CD4-positive, alpha-beta T cell treated with Interferon alpha-2 for 1 hour (primary cell): ENCODE measurements around the gene SYNJ2.

ENCODE experiments used
- DNase-seq, 2 donors: peaks; one replicate each; pipeline ENCODE4 v3.0.0-alpha.2; 2020 to 2022

SYNJ2 gene

GRCh38 chr6:158064725-158065251, 83.1 kb downstream of the SYNJ2 start:
- DNase-seq: no peak

DNA sequence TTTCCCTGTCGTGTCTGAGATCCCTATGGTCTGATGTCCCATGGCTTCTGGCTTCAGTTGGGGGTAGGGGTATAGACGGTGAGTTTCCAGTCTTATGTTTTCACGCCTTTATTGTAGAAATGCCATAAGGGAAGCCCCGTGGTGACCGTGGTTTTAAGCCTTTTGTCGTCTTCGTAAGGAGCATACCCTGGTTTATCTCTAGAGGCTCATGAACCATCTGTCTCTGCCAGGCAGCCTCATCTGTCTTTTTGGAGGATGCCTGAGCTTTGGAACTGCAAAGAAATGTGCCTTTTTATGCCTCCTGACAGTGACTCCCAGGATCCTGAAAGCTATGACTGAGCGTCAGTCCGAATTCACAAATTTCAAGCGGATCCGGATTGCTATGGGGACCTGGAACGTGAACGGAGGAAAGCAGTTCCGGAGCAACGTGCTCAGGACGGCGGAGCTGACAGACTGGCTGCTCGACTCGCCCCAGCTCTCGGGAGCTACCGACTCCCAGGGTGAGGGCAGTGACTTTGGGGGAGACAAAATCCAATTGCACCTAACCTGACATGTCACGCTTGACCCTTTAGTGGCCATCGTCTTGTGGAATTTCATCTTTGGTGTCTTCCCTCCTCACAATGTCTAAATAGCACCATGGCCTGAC, 84.6 kb downstream of the SYNJ2 start:
- DNase-seq: no peak

DNA sequence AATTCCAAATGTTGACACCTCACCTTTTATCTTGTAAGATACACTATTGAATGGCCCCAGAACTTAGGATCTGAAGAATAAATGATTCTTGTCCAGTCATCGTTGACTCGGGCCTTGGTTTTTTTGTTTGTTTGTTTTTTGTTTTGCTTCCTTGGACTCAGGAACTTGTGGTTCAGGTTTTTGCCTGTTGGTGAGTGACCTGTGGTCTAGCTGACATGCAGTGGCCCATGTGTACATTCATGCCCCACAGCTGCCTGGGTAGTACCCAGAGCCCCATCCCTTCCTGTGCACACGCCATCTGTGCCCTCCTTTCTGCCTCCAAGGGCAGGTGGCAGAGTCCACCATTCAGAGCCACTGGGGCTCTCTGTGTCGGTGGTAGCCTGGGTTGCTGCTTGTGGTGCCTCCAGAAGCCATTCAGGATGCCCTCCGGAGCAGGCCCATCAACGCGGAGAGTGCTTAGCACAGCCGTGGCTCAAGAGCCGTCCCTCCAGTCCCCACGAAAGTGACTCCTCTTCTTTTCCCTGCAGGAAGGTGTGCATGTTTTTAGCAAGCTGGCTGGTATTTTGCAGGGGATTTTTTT, 85.9 kb downstream of the SYNJ2 start:
- DNase-seq: no peak

DNA sequence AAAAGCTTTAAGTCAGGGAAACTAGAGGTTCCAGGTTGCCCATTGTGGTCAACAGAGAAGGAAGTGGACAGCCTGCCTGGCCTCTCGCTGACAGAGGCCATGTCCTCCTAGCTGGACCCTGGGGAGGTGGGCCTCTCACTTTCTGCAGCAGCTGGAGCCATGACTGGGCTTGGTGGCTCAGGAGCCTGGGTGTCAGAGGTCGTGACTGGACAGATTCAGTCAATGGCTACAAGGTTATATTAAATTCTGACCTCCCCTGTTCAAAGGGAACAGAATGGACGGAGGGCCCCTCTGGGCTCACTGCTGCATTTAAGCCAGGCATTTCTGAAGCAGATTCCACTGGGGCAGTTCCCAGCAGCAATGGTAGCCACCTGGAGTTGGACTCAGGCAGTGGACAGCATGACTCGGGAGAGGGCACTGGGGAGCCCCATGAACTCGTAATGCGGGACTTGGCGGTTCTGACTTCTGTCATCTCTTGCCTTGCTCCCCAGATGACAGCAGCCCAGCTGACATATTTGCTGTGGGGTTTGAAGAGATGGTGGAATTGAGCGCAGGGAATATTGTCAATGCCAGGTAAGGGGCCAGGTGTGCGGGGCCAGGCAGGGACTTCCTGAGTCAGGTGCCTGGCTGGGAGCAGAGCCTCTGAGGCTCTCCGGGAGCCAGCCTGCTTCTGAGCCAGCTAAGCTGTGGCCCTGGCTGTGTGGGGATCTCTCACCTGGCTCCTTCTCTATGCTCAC, 86.7 kb downstream of the SYNJ2 start:
- DNase-seq: no peak

GRCh38 chr6:158068893-158069799, 87.5 kb downstream of the SYNJ2 start:
- DNase-seq: peak in 1 of 2 donors; percentile 11

GRCh38 chr6:158069800-158070195, 88.1 kb downstream of the SYNJ2 start:
- DNase-seq: no peak

GRCh38 chr6:158070513-158070912, 88.8 kb downstream of the SYNJ2 start:
- no peak for DNase-seq

GRCh38 chr6:158071121-158072082, 89.7 kb downstream of the SYNJ2 start:
- no peak for DNase-seq

DNA sequence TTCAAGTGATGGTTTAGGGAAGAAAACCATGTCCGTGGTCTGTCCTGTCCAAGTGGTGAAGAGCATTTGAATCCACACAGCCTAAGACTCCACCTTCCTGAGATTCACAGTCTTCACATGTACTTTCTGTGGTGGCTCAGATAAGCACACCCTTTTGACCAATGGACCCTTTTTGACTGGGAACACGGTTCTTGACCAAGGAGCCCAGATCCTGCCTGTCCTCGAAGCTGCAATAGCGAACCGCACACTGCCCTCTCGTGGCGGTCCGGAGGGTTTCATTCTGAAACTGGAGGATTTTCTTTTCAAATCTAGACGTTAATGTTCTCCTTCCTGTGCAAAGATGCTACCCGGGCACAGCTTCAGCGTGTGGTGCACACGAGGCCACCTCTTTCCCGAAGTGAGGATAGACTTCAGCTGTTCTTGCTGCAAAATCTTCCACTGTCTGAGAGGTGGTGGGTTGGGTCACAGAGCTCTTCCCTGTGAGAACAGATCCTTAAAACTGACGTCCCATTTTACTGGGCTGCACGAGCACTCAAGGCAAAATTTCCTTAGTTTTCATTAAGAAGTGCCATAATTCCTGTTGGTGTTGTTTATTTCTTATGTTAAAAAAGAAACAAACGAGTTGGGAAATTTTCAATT, 90.5 kb downstream of the SYNJ2 start:
- peak; percentile 57 to 69 for DNase-seq

GRCh38 chr6:158073776-158074175, 92.1 kb downstream of the SYNJ2 start:
- DNase-seq: no peak

DNA sequence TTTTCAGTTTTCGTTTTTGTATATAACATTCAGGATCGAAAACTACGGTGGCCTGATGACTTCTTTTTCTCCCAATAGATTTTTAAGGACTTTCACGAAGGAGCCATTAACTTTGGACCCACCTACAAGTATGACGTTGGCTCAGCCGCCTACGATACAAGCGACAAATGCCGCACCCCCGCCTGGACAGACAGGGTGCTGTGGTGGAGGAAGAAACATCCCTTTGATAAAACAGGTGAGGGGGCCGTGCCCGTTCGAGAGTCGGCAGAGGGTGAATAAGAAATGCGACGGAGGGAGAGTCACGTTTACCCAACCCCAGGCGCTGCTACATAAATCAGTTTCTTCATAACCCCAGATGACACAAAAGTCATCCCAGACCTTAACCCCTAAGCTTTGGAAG, 94.9 kb downstream of the SYNJ2 start:
- no peak for DNase-seq

- no peak for DNase-seq
Measured at GRCh38 chr6:158077676-158078075, 96.0 kb downstream of the SYNJ2 start.

- no peak for DNase-seq
Measured at GRCh38 chr6:158078320-158078719, 96.7 kb downstream of the SYNJ2 start.

DNA sequence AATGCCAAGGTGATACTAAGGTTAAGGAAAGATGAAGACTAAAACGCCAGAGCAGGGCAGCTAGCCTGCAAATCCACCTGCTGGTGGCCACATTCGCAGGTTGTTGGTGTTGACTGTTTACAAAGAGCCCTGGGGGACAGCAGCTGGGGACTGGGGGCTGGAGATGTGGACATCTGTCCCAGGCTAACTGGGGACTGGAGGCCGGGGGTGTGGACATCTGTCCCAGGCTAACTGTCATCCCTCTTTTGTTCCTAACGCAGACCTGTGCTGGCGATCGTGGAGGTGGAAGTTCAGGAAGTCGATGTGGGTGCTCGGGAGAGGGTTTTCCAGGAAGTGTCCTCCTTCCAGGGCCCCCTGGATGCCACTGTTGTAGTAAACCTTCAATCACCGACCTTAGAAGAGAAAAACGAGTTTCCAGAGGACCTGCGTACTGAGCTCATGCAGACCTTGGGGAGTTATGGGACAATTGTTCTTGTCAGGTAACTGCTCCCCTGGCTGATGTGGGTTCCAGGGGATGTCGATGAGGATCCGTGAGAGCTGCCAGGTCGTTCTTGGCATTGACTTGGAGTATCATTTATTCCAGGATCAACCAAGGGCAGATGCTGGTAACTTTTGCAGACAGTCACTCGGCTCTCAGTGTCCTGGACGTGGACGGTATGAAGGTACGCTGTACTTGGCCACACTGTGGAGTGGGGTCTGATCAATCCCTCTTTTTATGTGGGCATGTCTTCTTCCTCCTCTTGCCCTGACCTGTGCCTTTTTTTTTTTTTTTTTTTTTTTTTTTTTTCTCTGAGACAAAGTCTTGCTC, 99.4 kb downstream of the SYNJ2 start:
- no peak for DNase-seq

- peak in 1 of 2 donors; percentile 64 for DNase-seq
Measured at GRCh38 chr6:158081657-158081935, 99.9 kb downstream of the SYNJ2 start.

DNA sequence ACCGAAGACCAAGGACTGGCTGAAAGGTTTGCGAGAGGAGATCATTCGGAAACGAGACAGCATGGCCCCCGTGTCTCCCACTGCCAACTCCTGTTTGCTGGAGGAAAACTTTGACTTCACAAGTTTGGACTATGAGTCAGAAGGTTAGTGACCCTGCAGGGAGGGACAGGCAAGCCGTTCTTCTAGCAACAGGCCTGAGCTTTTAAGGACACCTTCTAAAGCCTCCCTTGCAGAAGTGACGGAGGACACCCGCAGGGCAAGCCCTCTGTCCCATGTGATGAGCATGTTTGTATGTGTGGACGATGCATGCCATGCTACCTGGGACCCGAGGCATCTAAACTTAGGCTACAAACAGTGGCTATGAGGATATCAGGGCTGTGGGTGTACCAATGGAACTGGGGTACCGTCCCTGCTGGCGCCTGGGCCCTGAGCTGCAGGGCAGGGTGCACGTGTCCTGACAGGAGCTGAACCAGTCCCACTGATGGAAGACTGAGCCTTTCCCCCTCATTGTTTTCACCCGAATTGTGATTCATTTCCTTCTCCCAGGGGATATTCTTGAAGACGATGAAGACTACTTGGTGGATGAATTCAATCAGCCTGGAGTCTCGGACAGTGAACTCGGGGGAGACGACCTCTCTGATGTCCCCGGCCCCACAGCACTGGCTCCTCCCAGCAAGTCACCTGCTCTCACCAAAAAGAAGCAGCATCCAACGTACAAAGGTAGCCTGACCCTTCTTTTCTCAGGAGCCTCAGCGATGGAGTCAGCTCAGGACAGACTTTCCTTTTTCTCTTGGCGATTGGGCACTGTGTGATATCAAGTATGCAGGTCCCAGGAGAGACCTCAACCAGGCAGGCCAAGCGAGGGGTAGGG, 102.0 kb downstream of the SYNJ2 start:
- DNase-seq: no peak

- no peak for DNase-seq
Measured at GRCh38 chr6:158085261-158086053, 103.8 kb downstream of the SYNJ2 start.

DNA sequence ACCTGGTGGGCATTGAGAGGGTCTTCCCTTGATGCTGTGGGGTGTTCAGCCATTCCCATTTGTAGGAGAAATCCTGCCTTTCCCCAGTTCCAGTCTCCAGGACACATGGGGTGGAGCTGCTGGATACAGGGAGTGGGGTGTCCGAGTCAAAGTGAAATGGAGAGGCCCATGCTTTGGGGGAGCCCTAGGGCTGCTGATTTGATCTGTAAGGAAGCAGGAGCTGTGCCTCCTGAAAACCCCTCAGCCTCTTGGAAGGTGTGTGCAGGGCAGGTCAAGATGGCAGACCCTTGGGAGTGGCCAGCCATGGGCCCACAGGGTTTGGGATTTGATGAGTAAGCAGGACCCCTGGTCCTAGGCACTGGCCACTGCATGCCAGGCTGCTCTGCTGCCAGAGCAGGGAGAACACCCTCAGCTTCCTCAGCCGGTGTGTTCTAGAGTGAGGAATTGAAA, 104.4 kb downstream of the SYNJ2 start:
- no peak for DNase-seq
